ENCODE measurements around the gene HOXA5. TPM values are rescaled to one million over a fixed set of nuclear protein-coding genes. Genes with fewer than 3 reads are reported as not detected.

HOXA5 gene
- total and polyA plus RNA-seq, 2 donors (not counting 3 experiments of a cell fraction or from before 2014, with no cell fraction given), result 18.6 to 18.8 TPM

GRCh38 chr7:27126596-27127327 lies 16.7 kb downstream of the HOXA5 start:
- FAIRE-seq, result no peak
- no peak for TF ChIP-seq FOS (IDR thresholded peaks at IDR 0.05; ENCODE audit: borderline replicate concordance, insufficient read depth, low read length)
- no peak for TF ChIP-seq POLR2A (IDR thresholded peaks at IDR 0.05; ENCODE audit: low read depth, low read length)
- TF ChIP-seq CTCF (IDR thresholded peaks at IDR 0.05; ENCODE audit: extremely low read depth in 1 of 2, insufficient read depth in 1 of 2, low read depth in 1 of 2, low read length in 2 of 2), result no peak
- TF ChIP-seq EZH2 (IDR thresholded peaks at IDR 0.05; ENCODE audit: borderline replicate concordance, low read depth, low read length, severe bottlenecking), result no peak
- DNase-seq (ENCODE audit: low read depth, low spot score), result no peak
- ChIA-PET POLR2A (no interaction called here), CTCF (interaction anchor here (0.8 to 0.9 kb wide), 2 partner anchors 10 to 273 kb away, joined by 3 to 4 read pairs; no protein-coding TSS in a partner anchor)
- Histone ChIP-seq H3K27me3 (ENCODE audit: control insufficient read depth in 2 of 2, insufficient read depth in 2 of 2, low read length in 2 of 2) (no peaks in the 10 kb centered on the region), H3K9me3 (replicated peaks; ENCODE audit: control insufficient read depth, insufficient read depth, low read length) (no peaks in the 10 kb centered on the region), H3K4me2 (ENCODE audit: insufficient read depth, low read length) (no peak overlapping the region), H3K9ac (replicated peaks; ENCODE audit: extremely low read depth, insufficient read depth, low read length) (no peak overlapping the region), H3K4me1 (ENCODE audit: control insufficient read depth, extremely low read depth, insufficient read depth, low read length) (peaks cover 66% of the 10 kb centered on the region), H3K9me1 (replicated peaks; ENCODE audit: control insufficient read depth, extremely low read depth, insufficient read depth, low read length) (no peaks in the 10 kb centered on the region), H2AFZ (ENCODE audit: low read depth, low read length) (no peak overlapping the region), H3K27ac (ENCODE audit: insufficient read depth, low read depth, low read length) (no peak overlapping the region), H4K20me1 (replicated peaks; ENCODE audit: control insufficient read depth, extremely low read depth, insufficient read depth, low read length) (no peaks in the 10 kb centered on the region), H3K79me2 (ENCODE audit: control insufficient read depth, insufficient read depth, low read length) (peaks cover 61% of the 10 kb centered on the region), H3K36me3 (ENCODE audit: control insufficient read depth in 2 of 2, extremely low read depth in 1 of 2, insufficient read depth in 2 of 2, low read length in 2 of 2) (peaks cover 0 to 11% of the 10 kb centered on the region in 2 experiments), H3K4me3 (replicated peaks in 1 of 3; ENCODE audit: insufficient read depth in 1 of 3, low read depth in 1 of 3, low read length in 3 of 3) (no peak overlapping the region)
- intact Hi-C loops (cut with micrococcal nuclease) (no loop called here), dilution Hi-C loops (cut with MboI; ENCODE audit: extremely low pct_ligation_motif_present, low sequenced_read_pairs) (no loop called here)
- BruUV-seq (replicated peaks), result no TSS peak

GRCh38 chr7:27125986-27126394 lies 17.5 kb downstream of the HOXA5 start:
- no peak for TF ChIP-seq CTCF (IDR thresholded peaks at IDR 0.05; ENCODE audit: extremely low read depth in 1 of 2, insufficient read depth in 1 of 2, low read depth in 1 of 2, low read length in 2 of 2)
- TF ChIP-seq JUN (IDR thresholded peaks at IDR 0.05; ENCODE audit: borderline replicate concordance, insufficient read depth, insufficient read length, low read depth), result no peak
- TF ChIP-seq POLR2A (IDR thresholded peaks at IDR 0.05; ENCODE audit: low read depth, low read length), result no peak
- TF ChIP-seq MAX (IDR thresholded peaks at IDR 0.05; ENCODE audit: insufficient read depth, insufficient read length), result no peak
- no peak for TF ChIP-seq GATA2 (IDR thresholded peaks at IDR 0.05; ENCODE audit: insufficient read depth, insufficient read length, low read depth, low read length)
- no peak for TF ChIP-seq FOS (IDR thresholded peaks at IDR 0.05; ENCODE audit: borderline replicate concordance, insufficient read depth, low read length)
- no peak for TF ChIP-seq EZH2 (IDR thresholded peaks at IDR 0.05; ENCODE audit: borderline replicate concordance, low read depth, low read length, severe bottlenecking)
- TF ChIP-seq MYC (IDR thresholded peaks at IDR 0.05; ENCODE audit: low read depth, low read length), result no peak
- no peak for TF ChIP-seq POLR2AphosphoS5 (IDR thresholded peaks at IDR 0.05; ENCODE audit: insufficient read depth, low read depth, low read length)
- no peak for DNase-seq (ENCODE audit: low read depth, low spot score)
- dilution Hi-C loops (cut with MboI; ENCODE audit: extremely low pct_ligation_motif_present, low sequenced_read_pairs), result no loop called here
- no peaks in the 10 kb centered on the region for H3K9me1 ChIP-seq (replicated peaks; ENCODE audit: control insufficient read depth, extremely low read depth, insufficient read depth, low read length)
- peaks cover 66% of the 10 kb centered on the region for H3K4me1 ChIP-seq (ENCODE audit: control insufficient read depth, extremely low read depth, insufficient read depth, low read length)
- no peak for FAIRE-seq
- H3K9me3 ChIP-seq (replicated peaks; ENCODE audit: control insufficient read depth, insufficient read depth, low read length), result no peaks in the 10 kb centered on the region
- no peak overlapping the region for H3K4me3 ChIP-seq (replicated peaks in 1 of 3; ENCODE audit: insufficient read depth in 1 of 3, low read depth in 1 of 3, low read length in 3 of 3)
- H3K27ac ChIP-seq (ENCODE audit: insufficient read depth, low read depth, low read length), result no peak overlapping the region
- POLR2A ChIA-PET, result no interaction called here
- H3K27me3 ChIP-seq (ENCODE audit: control insufficient read depth in 2 of 2, insufficient read depth in 2 of 2, low read length in 2 of 2), result no peaks in the 10 kb centered on the region
- H4K20me1 ChIP-seq (replicated peaks; ENCODE audit: control insufficient read depth, extremely low read depth, insufficient read depth, low read length), result no peaks in the 10 kb centered on the region
- no TSS peak for BruUV-seq (replicated peaks)
- H2AFZ ChIP-seq (ENCODE audit: low read depth, low read length), result no peak overlapping the region
- H3K9ac ChIP-seq (replicated peaks; ENCODE audit: extremely low read depth, insufficient read depth, low read length), result no peak overlapping the region
- H3K79me2 ChIP-seq (ENCODE audit: control insufficient read depth, insufficient read depth, low read length), result peaks cover 62% of the 10 kb centered on the region
- intact Hi-C loops (cut with micrococcal nuclease), result no loop called here
- H3K4me2 ChIP-seq (ENCODE audit: insufficient read depth, low read length), result no peak overlapping the region
- CTCF ChIA-PET, result interaction anchor here (0.8 kb wide), 1 partner anchor 10 kb away, joined by 4 read pairs; no protein-coding TSS in a partner anchor
- H3K36me3 ChIP-seq (ENCODE audit: control insufficient read depth in 2 of 2, extremely low read depth in 1 of 2, insufficient read depth in 2 of 2, low read length in 2 of 2), result peaks cover 0 to 11% of the 10 kb centered on the region in 2 experiments
